Tongue (tissue), 2 donors: ENCODE data around the gene LRRC75B. TPM values are rescaled to one million over a fixed set of nuclear protein-coding genes. Genes with fewer than 3 reads are reported as not detected.
"Not testable (repeated sequence)": the region's sequence is repeated elsewhere in the genome, so short reads cannot be mapped to it uniquely, and the experiment has no call there.

Experiments used
- DNase-seq: peaks from one replicate; pipeline ENCODE4 v3.0.0-alpha.2; 2015
- total RNA-seq: library from RNA; depleted of rRNA; stranded (reverse); fragments of >200 nt; gene quantifications from one replicate; pipeline ENCODE4 v1.2.3, GENCODE V29; 2014

The LRRC75B gene
- total RNA-seq, 1 donor from 2014 or later: 7.6 TPM

DNA sequence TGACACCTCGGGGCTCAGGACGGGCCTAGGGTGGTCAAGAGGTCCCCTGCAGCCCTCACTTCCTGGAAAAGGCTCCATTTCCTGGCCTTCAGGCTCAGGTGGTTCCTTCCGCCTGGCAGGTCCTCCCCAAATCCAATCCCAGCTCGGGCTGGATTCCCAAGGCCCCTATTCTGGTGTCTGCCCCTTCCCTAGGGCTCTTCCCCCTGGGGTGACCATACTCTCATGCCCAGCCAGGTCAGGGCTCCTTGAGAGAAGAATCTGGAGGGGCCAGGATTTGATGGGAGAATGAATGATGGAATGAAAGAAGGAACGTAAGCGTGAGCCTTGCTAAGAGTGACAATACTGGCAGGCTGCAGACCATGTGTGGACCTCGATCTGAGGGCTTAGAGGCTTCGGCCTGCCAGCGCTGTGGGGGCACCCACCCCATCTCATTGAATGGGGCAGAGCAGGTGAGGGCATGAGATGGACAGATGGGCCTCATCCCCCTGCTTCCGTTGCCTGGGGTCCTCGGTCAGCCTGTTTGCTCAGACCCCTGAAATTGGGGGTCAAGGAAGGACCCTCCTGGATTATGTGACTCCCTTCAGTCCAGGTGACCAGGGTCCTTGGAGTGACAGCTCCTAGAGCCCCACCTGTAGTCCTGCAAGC is 9.4 kb upstream of the LRRC75B start:
- DNase-seq: not testable (repeated sequence)

- DNase-seq: peak; percentile 40
These were observed 8.6 kb upstream of the LRRC75B start for GRCh38 chr22:24601217-24602104.

GRCh38 chr22:24599958-24600715 is 7.3 kb upstream of the LRRC75B start:
- DNase-seq: peak; percentile 39

DNA sequence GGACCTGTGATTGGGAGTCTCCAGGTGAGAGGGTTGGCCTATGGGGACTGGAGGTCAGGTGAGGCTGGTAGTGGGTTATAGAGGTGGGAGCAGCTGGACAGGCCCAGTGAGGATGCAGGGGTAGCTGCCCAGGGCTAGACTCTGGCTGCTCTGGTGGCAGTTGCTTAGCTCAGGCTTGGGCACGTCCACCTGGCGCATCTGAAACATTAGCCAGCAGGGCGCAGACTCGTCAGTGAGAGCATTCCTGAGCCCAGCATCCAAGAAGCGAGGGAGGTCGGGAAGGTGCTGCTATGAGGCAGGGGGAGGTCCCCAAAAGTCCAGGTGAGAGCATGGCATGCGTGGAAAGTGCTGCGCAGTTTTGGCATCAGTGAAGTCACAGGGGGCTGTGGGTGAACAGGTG is 6.6 kb upstream of the LRRC75B start:
- no peak for DNase-seq

GRCh38 chr22:24597076-24597475 is 4.2 kb upstream of the LRRC75B start:
- DNase-seq: not testable (repeated sequence)

GRCh38 chr22:24595863-24596262 is 3.0 kb upstream of the LRRC75B start:
- DNase-seq: no peak

DNA sequence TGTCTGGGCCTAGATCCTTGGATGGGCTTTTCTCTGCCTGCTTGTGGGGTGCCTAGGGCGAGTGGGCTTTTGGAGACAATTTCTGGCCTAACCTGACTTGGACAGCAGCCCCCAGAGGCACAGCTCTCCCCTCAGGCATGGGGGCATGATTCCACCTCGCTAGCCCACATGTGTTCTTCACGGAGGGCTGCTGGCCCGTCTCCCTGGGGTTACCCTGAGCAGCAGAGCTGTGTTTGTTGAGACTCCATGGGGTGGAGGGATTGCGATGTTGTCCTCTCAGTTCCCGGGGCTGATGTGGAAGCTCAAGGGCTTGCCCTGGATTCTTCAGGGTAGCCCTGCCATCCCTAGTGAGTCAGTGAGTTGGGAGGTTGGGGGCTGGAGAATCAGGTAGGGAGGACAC is 2.4 kb upstream of the LRRC75B start:
- DNase-seq: no peak

DNA sequence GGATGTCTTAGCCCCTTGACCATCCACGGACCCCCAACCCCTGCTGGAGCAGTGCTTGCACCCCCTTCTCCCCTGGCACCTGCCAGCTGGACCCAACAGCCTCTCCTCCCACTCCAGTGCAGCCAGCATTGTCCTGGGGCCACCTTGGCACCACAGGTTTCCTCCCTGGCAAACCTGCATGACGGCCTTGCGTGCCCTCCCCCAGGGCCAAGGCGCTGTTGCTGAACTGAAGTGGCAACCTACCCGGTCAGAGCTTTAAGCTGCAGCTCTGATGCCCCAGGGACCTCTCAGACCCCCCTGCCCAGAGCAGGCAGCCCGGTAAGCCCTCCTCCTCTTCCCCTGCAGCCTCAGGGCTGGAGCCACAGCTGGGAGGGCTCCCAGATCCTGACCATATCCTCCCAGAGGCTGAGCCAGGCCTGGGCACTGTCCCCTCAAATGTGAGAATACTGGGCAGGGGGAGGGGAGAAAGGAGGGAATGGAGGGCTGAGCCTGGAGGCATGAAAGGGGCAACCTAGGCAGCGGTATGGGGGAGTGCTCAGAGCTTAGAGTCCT is 1.8 kb upstream of the LRRC75B start:
- DNase-seq: no peak

GRCh38 chr22:24593836-24594568 is 1.1 kb upstream of the LRRC75B start:
- no peak for DNase-seq

DNA sequence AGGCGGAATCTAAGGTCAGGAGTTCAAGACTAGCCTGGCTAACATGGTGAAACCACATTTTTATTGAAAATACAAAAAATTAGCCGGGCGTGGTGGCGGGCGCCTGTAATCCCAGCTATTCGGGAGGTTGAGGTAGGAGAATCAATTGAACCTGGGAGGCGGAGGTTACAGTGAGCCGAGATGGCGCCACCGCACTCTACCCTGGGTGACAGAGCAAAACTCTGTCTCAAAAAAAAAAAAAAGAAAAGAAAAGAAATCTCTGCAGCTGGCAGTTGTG is 624 bp upstream of the LRRC75B start:
- not testable (repeated sequence) for DNase-seq

DNA sequence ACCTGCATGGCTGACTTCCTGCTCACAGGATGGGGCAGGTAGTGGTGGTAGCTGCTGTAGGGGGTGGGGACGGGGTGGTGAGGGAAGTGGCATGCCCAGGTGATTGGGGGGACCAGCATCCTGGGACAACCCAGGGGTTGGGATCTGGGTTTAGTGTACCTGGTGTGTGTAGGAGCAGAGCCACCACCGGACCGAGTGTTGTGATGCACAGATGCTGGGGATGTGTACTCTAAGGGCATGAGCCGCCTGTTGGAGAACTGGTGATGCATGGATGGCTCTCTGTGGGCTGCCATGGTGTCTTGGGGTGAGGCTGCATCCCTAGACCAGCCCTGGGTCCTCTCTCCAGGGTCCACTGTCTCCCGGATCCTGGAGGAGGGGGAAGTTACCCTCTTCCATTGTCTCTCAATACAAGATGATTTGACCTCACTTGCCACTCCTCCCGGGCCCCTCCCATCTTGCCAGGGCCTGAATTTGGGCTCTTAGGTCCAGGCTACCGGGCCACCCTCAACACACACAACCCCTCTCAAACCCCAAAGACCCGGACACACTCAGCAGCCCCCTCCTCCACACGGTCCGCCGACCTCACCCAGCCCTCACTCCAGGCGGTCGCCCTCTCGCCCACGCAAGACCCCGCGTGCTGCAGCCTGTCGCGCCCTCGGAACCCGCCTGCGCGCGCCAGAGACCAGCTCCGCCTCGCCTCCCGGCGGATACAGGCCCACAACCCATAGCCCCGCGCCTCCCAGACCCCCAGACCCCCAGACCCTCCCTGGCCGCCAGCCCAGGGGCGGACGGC is 619 bp downstream of the LRRC75B start:
- peak; percentile 31 for DNase-seq

DNA sequence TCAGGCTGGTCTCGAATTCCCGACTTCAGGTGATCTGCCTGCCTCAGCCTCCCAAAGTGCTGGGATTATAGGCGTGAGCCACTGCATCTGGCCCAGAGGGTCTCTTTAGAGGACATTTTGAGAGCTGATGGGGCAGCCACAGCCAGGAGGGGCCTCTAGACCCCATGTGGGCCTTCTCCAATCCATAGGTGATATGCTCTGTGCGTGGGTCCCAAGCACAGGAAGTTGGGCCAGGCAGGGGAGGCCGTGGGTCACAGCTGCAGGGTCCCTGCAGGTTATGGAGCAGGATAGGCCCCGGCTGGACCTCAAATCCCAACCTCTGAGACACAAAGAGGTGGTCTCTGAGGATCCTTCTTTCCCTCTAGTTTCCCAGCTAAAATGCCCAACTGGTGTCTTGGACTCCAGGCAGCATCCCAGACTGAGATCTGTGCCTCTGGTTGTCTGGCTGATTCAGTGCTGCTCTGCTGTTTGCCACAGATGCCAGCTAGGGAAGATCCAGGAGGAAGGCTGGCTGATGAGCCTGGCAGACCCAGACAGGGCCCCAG is 1.5 kb downstream of the LRRC75B start:
- no peak for DNase-seq

DNA sequence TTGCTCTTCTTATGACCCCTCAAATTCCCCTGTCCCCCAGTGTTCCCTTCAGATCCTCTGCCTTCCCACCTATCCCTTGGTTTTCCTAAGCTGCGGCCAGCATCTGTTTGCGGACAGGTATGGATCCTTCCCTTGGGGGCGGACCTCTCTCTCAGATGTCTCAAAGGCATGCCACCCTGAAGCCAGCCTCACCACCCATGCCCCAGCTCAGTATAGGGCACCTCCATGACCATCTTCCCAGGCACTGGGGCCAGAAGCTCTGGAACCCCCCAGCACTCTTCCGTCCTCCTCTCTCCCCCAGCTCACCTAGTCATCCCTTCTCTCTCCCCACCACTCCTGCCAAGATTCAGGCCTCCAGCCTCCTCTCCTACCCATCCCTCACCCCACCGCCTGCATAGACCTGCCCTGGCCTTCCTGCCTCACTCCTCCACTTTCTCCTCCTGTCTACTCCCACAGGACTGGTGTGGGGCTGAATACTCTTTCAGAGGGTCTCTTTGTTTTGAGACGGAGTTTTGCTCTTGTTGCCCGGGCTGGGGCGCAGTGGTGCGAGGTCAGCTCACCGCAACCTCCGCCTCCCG is 2.2 kb downstream of the LRRC75B start:
- DNase-seq: no peak

- no peak for DNase-seq
These were observed 3.3 kb downstream of the LRRC75B start for GRCh38 chr22:24589518-24590030.

GRCh38 chr22:24588757-24589481 is 4.0 kb downstream of the LRRC75B start:
- DNase-seq: no peak

DNA sequence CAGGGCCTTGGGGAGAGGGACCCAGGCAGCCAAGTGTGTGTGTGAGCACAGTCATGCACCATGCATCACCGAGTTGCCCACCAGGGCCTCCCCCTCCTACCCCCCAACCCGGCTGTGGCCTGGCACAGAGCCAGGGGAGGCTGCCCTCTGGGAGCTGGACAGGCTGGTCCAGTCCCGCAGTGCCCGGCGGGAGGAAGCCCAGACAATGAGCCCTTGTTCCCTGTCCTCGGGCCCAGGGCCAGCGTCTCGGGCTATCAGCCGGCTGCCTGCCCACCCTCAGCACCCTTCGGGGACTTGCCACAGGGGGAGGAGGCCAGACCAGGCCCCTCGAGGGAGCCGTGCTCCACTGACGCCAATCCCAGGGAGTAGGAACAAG is 4.5 kb downstream of the LRRC75B start:
- peak; percentile 30 for DNase-seq

DNA sequence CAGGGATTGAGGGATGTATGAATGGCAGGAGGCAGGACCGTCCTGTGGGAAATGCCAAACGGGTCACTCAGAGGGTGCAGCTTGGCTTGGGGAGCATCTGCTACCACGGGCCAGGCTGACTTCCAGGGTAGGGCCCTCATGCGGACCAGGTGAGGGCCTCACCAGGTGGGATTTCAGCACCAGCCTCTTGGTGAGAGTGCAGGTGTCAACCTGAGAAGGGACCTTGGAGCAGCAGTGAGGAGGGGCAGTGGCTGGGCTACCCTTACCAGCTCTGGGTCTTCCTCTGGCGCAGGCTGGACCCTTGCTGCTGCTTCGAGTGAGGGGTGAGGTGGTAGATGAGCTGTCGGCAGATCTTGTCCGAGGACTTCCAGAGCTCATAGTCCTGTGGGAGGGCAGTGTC is 4.9 kb downstream of the LRRC75B start:
- DNase-seq: no peak

DNA sequence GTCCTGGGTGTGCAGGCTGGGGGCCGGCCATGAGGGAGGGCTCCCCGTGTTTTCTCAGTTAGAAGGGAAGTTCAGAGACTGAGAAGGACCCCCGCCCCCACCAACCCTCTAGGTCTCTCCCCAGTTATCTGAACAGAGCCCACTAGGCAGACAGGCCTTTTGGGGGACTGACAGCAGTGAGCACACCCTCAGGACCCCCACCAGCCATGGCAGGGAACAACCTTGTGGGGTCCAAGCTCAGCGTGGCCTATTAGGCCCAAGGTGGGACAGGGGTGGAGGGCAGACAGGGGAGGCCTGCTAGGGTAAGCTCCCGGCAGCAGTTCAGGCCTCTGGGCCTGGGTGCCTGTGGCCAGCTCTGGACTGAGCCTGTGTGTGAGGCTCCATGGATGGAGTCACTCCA is 5.6 kb downstream of the LRRC75B start:
- DNase-seq: no peak

DNA sequence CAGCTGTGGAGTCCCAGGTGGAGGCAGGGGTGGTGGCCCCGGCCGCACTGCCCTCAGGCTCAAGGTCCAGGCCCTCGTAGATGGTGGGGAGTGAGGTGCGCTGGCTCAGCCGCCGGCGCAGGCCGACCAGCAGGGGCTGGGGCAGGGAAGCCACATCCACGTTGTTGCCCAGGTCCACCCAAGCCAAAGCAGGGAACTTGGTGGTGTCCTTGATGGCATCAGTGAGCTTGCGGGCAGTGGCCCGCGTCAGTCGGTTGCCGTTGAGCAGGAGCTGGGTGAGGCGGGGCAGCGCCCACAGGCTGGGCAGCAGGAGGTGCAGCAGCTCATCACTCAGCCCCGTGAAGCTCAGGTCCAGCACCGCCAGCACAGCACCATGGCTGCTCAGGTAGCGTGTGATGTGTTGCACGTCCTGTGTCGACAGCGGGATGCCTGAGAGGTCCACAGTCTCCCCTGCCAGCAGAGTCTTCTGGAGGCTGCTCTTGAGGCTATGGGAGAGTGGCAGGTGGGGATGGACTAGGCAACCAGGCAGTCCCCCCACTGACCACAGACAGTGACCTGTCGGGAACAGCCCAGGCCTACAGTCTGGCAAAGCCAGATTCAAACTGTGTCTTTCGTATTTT is 6.8 kb downstream of the LRRC75B start:
- DNase-seq: no peak
